Psoas muscle (tissue), 8 donors: Measurements from ENCODE around the gene AKNA. TPM values are rescaled to one million over a fixed set of nuclear protein-coding genes. Genes with fewer than 3 reads are reported as not detected.

Experiments
- ATAC-seq, 4 donors: fragments of 200-7000 bp; cut with Tn5 transposase; one replicate each; pipeline ENCODE4 v1.9.1; 2020; ENCODE audit warnings: moderate library complexity in 3 of 4, mild to moderate bottlenecking in 2 of 4
- DNase-seq, 2 donors: peaks; one replicate each; pipeline ENCODE4 v3.0.0-alpha.2; 2020
- H3K27ac ChIP-seq: fragments of 200-600 bp; one replicate; pipeline ENCODE4 v1.8.0; 2022
- H3K27me3 ChIP-seq, 3 donors: fragments of 200-600 bp in 1 of 3; one replicate each; pipeline versions ENCODE4 v1.6.1 to v1.8.0; 2013 to 2022; ENCODE audit warnings: low read length in 2 of 3, mild to moderate bottlenecking in 2 of 3, moderate library complexity in 1 of 3; ENCODE audit not compliant: insufficient read depth in 3 of 3
- H3K36me3 ChIP-seq, 2 donors: fragments of 200-600 bp in 1 of 2; one replicate each; pipeline versions ENCODE4 v1.6.1 to v1.8.0; 2013 to 2022; ENCODE audit warnings: low read depth in 1 of 2, mild to moderate bottlenecking in 1 of 2, moderate library complexity in 1 of 2; ENCODE audit not compliant: insufficient read depth in 1 of 2
- H3K4me1 ChIP-seq: fragments of 200-600 bp; one replicate; pipeline ENCODE4 v1.8.0; 2022
- H3K4me3 ChIP-seq: fragments of 200-600 bp; one replicate; pipeline ENCODE4 v1.8.0; 2022; ENCODE audit warnings: mild to moderate bottlenecking
- H3K9me3 ChIP-seq: fragments of 200-600 bp; one replicate; pipeline ENCODE4 v1.8.0; 2022
- CTCF ChIP-seq: fragments of 200-600 bp; IDR thresholded peaks from one replicate; pipeline ENCODE4 v1.8.0; 2022; ENCODE audit warnings: antibody characterized with exemption
- WGBS, 3 donors: extraction: QIAGEN DNeasy Blood & Tissue Kit; methylation state at CpG; one replicate each; pipeline versions ENCODE4 v1.1.6 to v1.1.7; 2013; 5-methylcytosine and 5-hydroxymethylcytosine counted together
- intact Hi-C, 2 donors: fragments of 100-400 bp; cut with DNase I; formaldehyde crosslinking; loops; one replicate each; pipeline versions ENCODE4 v1.11.0 to v1.14.2; 2022
- polyA plus RNA-seq, 3 donors: library from polyadenylated mRNA; stranded (reverse); fragments of 200-250 nt; gene quantifications; one replicate each; pipeline ENCODE4 v1.2.3, GENCODE V29; 2013
- total RNA-seq, 4 donors: library from RNA; stranded (reverse); fragmentation: NEBNext Ultra II Directional in 2 of 4; extraction: Animal tissue kit (Norgen Biotek cat#: 25700) in 2 of 4; gene quantifications; one replicate each; pipeline versions ENCODE4 v1.2.1 to v1.2.4, GENCODE V29; 2021 to 2023
- donor health status: healthy with polysubstance abuse.
- donor health status: DM: no; HTN: no; CAD: no; lungs with moderate emphysema.
- donor health status: Bipolar disorder and iron deficiency.
- donor health status: healthy.
- donor health status: DM: yes; HTN: yes; CAD: no.
- donor health status: DM: no; HTN: no; CAD: no.
- donor health status: DM: no; HTN: no; CAD: no.
- donor health status: DM: yes; HTN: yes; CAD: no.

AKNA gene
- total and polyA plus RNA-seq, 7 donors = 1.5 to 3.9 (median 2.3) TPM

DNA sequence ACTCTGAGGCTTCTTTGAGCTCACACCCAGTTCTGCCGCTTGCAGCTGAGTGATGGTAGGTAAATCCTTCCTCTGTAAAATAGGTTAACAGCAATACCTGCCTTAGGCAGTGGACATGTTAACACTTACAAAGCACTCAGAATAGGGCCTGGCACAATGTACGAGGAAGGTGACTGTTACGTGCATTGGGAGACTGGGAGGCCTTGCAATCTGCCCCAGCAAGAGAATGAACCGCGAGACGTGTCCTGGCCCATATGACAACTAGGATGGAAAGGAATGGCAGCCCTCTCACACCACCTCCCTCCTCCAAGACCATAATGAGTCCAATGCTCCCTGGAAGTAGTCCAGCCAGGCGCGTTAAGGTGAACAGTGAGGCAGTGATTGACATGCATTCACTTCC lies 23.1 kb upstream of the AKNA start:
- Histone ChIP-seq H3K27ac (no peak overlapping the region), H3K36me3 (no peaks in the 10 kb centered on the region), H3K4me1 (no peaks in the 10 kb centered on the region), H3K4me3 (no peak overlapping the region), H3K9me3 (no peaks in the 10 kb centered on the region), H3K27me3 (no peaks in the 10 kb centered on the region)
- 90 to 95% (median 93%) methylated on average over 8 of the region's 8 CpGs for WGBS, 3 donors
- no peak for TF ChIP-seq CTCF
- no peak for DNase-seq
- ATAC-seq = no peak
- intact Hi-C loops = no loop called here

DNA sequence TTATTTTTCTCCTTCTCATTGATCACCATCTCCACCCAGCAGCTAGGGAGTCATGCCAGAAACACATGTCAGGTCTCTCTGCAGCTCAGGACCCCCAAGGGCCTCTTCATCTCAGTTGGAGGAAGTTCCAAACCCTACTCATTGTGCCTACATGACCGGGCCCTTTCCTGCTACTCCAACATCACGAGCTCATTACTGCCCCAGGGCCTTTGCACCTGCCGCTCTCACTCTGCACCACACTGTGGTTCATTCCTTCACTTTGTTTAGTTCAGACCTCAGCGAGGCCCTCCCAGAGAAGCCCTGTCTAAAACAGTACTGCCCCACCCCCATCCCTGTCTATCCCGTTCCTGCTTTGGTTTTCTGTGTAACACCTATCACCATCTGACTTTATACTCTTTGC lies 22.1 kb upstream of the AKNA start:
- 67 to 72% (median 70%) methylated on average over 5 of the region's 5 CpGs for WGBS, 3 donors
- intact Hi-C loops = loop anchor here in 1 of 2 donors (5.0 to 10.0 kb wide), 4 partner anchors 175 to 602 kb away; partner anchors contain the start of gene ATP6V1G1
- Histone ChIP-seq H3K27me3 (no peaks in the 10 kb centered on the region), H3K9me3 (no peaks in the 10 kb centered on the region), H3K4me3 (no peak overlapping the region), H3K4me1 (no peaks in the 10 kb centered on the region), H3K27ac (no peak overlapping the region), H3K36me3 (no peaks in the 10 kb centered on the region)
- no peak for ATAC-seq
- no peak for TF ChIP-seq CTCF
- DNase-seq = no peak

DNA sequence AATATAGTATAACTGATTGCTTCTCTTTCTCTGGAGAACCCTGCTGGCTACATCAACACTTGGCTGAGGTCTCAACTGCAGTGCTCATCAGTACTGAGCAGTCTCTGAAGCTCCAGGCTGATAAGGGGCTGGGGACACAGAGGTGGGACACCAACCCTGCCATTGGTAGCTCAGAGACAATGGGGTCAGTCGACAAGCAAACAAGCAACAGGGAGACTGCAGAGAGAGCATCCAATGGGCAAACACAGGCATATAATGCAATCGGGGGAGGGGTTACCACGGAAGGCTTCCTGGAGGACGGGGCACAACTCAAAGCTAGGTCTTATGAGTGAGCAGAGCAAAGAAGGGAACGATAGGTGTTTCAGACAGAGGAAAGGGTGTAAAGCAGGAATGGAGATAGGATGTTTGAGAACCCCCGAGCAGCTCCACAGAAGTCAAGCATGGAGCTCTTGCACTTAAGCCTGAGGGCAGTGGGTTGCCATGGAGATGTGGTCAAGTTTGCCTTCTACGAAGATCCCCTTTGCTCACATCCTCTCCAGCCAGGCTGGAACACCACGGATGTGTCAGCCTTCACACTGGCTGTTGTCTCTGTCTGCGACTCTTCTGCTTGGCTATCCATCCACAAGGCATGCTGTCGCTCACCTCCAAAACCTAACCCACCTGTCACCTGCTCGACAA lies 21.5 kb upstream of the AKNA start:
- ATAC-seq (no peak), DNase-seq (no peak)
- H3K4me1 ChIP-seq = no peaks in the 10 kb centered on the region
- intact Hi-C loops = loop anchor here in 1 of 2 donors (5.0 to 10.0 kb wide), 4 partner anchors 176 to 603 kb away; partner anchors contain the start of gene ATP6V1G1
- 72 to 77% (median 74%) methylated on average over 11 of the region's 11 CpGs for WGBS, 3 donors
- no peaks in the 10 kb centered on the region for H3K9me3 ChIP-seq
- H3K27ac ChIP-seq = no peak overlapping the region
- H3K4me3 ChIP-seq = no peak overlapping the region
- H3K36me3 ChIP-seq = no peaks in the 10 kb centered on the region
- TF ChIP-seq CTCF = no peak
- H3K27me3 ChIP-seq = no peaks in the 10 kb centered on the region

DNA sequence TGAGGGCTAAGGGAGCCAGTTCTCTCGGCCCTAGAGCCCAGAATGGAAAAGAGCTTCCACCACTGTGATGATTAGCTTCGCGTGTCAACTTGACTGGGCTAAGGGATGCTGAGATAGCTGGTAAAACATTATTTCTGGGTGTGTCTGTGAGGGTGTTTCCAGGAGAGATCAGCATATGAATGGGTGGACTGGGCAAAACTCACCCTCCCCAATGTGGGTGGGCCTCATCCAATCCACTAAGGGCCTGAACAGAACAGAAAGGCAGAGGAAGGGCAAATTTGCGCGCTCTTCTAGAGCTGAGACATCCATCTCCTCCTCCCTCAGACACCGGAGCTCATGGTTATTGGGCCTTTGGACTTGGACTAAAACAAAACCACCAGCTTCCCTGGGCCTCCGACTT lies 20.9 kb upstream of the AKNA start:
- no peak overlapping the region for H3K27ac ChIP-seq
- TF ChIP-seq CTCF = no peak
- 81 to 84% (median 82%) methylated on average over 7 of the region's 7 CpGs for WGBS, 3 donors
- H3K9me3 ChIP-seq = no peaks in the 10 kb centered on the region
- ATAC-seq (no peak), DNase-seq (no peak)
- H3K36me3 ChIP-seq = no peaks in the 10 kb centered on the region
- intact Hi-C loops = loop anchor here in 1 of 2 donors (5.0 to 10.0 kb wide), 4 partner anchors 176 to 604 kb away; partner anchors contain the start of gene ATP6V1G1
- H3K27me3 ChIP-seq = no peaks in the 10 kb centered on the region
- no peaks in the 10 kb centered on the region for H3K4me1 ChIP-seq
- H3K4me3 ChIP-seq = no peak overlapping the region
